Stimulated activated CD4-positive, alpha-beta T cell treated with anti-CD3 and anti-CD28 coated beads, TNF-alpha, amount 100 ng/mL, for 48 hours (primary cell): Measurements from ENCODE around the gene SKI.
A peak's percentile ranks its signal among the peaks of the same experiment; 100 is the strongest.

Experiments used
- DNase-seq, 3 donors: peaks; one replicate each; pipeline ENCODE4 v3.0.0-alpha.2; 2020; ENCODE audit warnings: low read depth in 3 of 3

The SKI gene

GRCh38 chr1:2274929-2275475, 46.9 kb downstream of the SKI start:
- no peak for DNase-seq

- no peak for DNase-seq
These were observed 47.8 kb downstream of the SKI start for GRCh38 chr1:2275796-2276536.

GRCh38 chr1:2276803-2277580, 48.9 kb downstream of the SKI start:
- DNase-seq: no peak

- DNase-seq: no peak
These were observed 49.8 kb downstream of the SKI start for GRCh38 chr1:2277741-2278488.

- no peak for DNase-seq
These were observed 50.6 kb downstream of the SKI start for GRCh38 chr1:2278591-2279209.

GRCh38 chr1:2279210-2279639, 51.1 kb downstream of the SKI start:
- no peak for DNase-seq

GRCh38 chr1:2279817-2280216, 51.7 kb downstream of the SKI start:
- no peak for DNase-seq

- no peak for DNase-seq
These were observed 54.6 kb downstream of the SKI start for GRCh38 chr1:2282556-2283270.

GRCh38 chr1:2283371-2283990, 55.4 kb downstream of the SKI start:
- DNase-seq: no peak

GRCh38 chr1:2283991-2284895, 56.1 kb downstream of the SKI start:
- DNase-seq: no peak

- DNase-seq: no peak
These were observed 56.8 kb downstream of the SKI start for GRCh38 chr1:2284932-2285331.

- DNase-seq: no peak
These were observed 58.8 kb downstream of the SKI start for GRCh38 chr1:2286923-2287322.

GRCh38 chr1:2287649-2288048, 59.5 kb downstream of the SKI start:
- no peak for DNase-seq

- no peak for DNase-seq
These were observed 60.2 kb downstream of the SKI start for GRCh38 chr1:2288311-2288710.

- no peak for DNase-seq
These were observed 60.9 kb downstream of the SKI start for GRCh38 chr1:2288816-2289536.

- no peak for DNase-seq
These were observed 61.5 kb downstream of the SKI start for GRCh38 chr1:2289607-2290006.

- no peak for DNase-seq
These were observed 62.1 kb downstream of the SKI start for GRCh38 chr1:2290171-2290578.

GRCh38 chr1:2290595-2291510, 62.7 kb downstream of the SKI start:
- DNase-seq: peak; percentile 58 to 84 (median 77)
